ENCODE results near the gene PTCD2. TPM values are rescaled to one million over a fixed set of nuclear protein-coding genes. Genes with fewer than 3 reads are reported as not detected.

PTCD2 gene
- total RNA-seq, 6 experiments from 2014 or later: 4.3 to 8.5 (median 6.7) TPM

DNA sequence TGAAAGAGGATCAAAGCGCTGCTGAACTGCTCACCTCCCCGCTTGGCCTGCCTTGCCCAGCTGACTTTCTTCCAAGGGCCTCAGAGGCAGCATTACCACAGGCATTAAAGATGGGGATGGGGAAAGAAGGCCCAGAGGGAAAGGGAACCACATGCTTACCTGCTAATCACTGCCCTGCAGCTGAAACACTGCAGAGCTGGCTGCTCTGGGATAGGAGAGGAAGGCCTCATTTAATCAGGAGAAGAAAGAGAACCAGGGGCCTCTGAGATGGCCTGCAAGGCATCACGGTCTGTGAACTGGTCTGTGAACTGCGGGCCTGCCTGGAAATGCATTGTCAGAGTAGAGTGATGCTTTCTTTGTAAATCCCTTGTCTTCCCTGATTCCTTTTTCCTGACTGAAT, 44.8 kb downstream of the PTCD2 start:
- no peak overlapping the region for H3K4me3 ChIP-seq

GRCh38 chr5:72366324-72366976, 46.3 kb downstream of the PTCD2 start:
- DNase-seq: peak in 2 of 3 donors; percentile 27 to 61
- intact Hi-C loops (cut with DNase I): no loop called here
- Histone ChIP-seq H3K27ac (no peak overlapping the region), H3K27me3 (no peaks in the 10 kb centered on the region), H3K36me3 (no peaks in the 10 kb centered on the region), H3K4me3 (no peak overlapping the region), H3K9me3 (no peaks in the 10 kb centered on the region), H3K4me1 (no peaks in the 10 kb centered on the region)
- WGBS (ENCODE audit: insufficient coverage, low coverage, low lambda C conversion rate, missing lambda C conversion rate): 28% methylated on average over 7 of the region's 7 CpGs
- TF ChIP-seq POLR2A (IDR thresholded peaks at IDR 0.05) (no peak), CTCF (IDR thresholded peaks at IDR 0.05) (peak; percentile 65 to 80 (median 66))
- peak; percentile 93 to 99 (median 96) for ATAC-seq

More for the DNA sequence above, 44.8 kb downstream of the PTCD2 start:
- 100% methylated on average over 2 of the region's 4 CpGs for WGBS (ENCODE audit: insufficient coverage, low coverage, low lambda C conversion rate, missing lambda C conversion rate)
- Histone ChIP-seq H3K4me1 (no peaks in the 10 kb centered on the region), H3K9me3 (no peaks in the 10 kb centered on the region), H3K27ac (no peak overlapping the region), H3K27me3 (no peaks in the 10 kb centered on the region), H3K36me3 (peaks cover 0 to 3% (median 0%) of the 10 kb centered on the region in 4 donors)
- TF ChIP-seq CTCF (IDR thresholded peaks at IDR 0.05) (no peak), POLR2A (IDR thresholded peaks at IDR 0.05) (no peak)
- no peak for DNase-seq
- no peak for ATAC-seq
- intact Hi-C loops (cut with DNase I): no loop called here

DNA sequence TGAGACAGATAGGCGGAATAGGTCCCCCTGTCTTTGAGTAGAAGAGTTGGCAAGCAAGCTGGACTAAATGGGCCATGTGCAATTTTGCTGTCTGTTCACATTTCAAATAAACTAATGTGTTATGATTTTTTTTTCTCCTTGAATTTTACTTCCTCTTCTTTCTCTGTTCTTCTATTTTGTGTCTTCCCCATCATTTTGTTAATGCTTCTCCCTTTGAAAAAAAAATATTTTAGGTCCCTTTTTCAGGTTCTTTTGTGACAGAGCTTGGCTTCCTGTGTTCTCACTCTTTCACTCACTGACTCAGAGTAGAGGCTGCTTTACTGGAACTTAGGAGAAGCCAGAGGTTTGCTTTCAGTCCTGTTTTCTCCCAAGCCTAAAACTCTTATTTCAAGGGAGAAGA, 48.1 kb downstream of the PTCD2 start:
- DNase-seq: no peak
- no peak for ATAC-seq
- Histone ChIP-seq H3K27ac (no peak overlapping the region), H3K36me3 (no peaks in the 10 kb centered on the region), H3K4me1 (no peaks in the 10 kb centered on the region), H3K4me3 (no peak overlapping the region), H3K9me3 (no peaks in the 10 kb centered on the region), H3K27me3 (no peaks in the 10 kb centered on the region)
- WGBS (ENCODE audit: insufficient coverage, low coverage, low lambda C conversion rate, missing lambda C conversion rate): 100% methylated on average over 1 of the region's 1 CpG
- no peak for TF ChIP-seq CTCF (IDR thresholded peaks at IDR 0.05)
- TF ChIP-seq POLR2A (IDR thresholded peaks at IDR 0.05): no peak
- intact Hi-C loops (cut with DNase I): no loop called here

DNA sequence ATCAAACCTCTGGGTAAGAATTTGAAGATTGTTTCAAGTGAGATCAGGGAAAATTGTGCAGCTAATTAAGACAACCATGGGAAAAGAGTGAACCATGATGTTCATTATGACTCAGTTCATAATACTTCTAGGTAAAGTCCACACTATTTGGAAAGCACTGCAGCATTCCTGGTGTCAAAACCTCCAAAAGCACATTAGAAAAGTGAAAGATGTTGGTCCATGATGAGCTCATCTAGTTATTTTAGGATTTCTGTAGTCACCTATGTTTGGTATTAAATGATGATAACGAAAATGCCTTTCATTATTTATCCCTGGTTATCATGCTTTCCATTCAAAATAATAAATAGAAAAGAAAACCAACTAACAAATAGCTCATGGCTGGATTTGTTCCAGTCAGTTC, 49.1 kb downstream of the PTCD2 start:
- Histone ChIP-seq H3K9me3 (no peaks in the 10 kb centered on the region), H3K27ac (no peak overlapping the region), H3K27me3 (no peaks in the 10 kb centered on the region), H3K4me3 (no peak overlapping the region), H3K4me1 (no peaks in the 10 kb centered on the region), H3K36me3 (no peaks in the 10 kb centered on the region)
- intact Hi-C loops (cut with DNase I): no loop called here
- 89% methylated on average over 1 of the region's 1 CpG for WGBS (ENCODE audit: insufficient coverage, low coverage, low lambda C conversion rate, missing lambda C conversion rate)
- DNase-seq: no peak
- ATAC-seq: no peak
- TF ChIP-seq CTCF (IDR thresholded peaks at IDR 0.05): no peak
- TF ChIP-seq POLR2A (IDR thresholded peaks at IDR 0.05): no peak

All from right lobe of liver (tissue), 6 donors.